Right lobe of liver (tissue), 6 donors: ENCODE measurements around the gene FAM124B. TPM values are rescaled to one million over a fixed set of nuclear protein-coding genes. Genes with fewer than 3 reads are reported as not detected.

ENCODE experiments used
- ATAC-seq, 4 donors: fragments of 200-7000 bp; cut with Tn5 transposase; one replicate each; pipeline ENCODE4 v1.9.1; 2020; ENCODE audit warnings: mild to moderate bottlenecking in 4 of 4, moderate library complexity in 4 of 4
- DNase-seq, 3 donors: peaks; one replicate each; pipeline ENCODE4 v3.0.0-alpha.2; 2020
- H3K27ac ChIP-seq, 3 donors: fragments of 200-600 bp; one replicate each; pipeline ENCODE4 v1.8.0; 2022
- H3K27me3 ChIP-seq, 2 donors: fragments of 200-600 bp; one replicate each; pipeline ENCODE4 v1.8.0; 2022
- H3K36me3 ChIP-seq, 4 donors: fragments of 200-600 bp; sonication (generic) in 1 of 4; one replicate each; pipeline versions ENCODE4 v1.5.1 to v1.8.0; 2017 to 2022; ENCODE audit warnings: control low read depth in 1 of 4
- H3K4me1 ChIP-seq, 4 donors: fragments of 200-600 bp; sonication (generic) in 1 of 4; one replicate each; pipeline versions ENCODE4 v1.5.1 to v1.8.0; 2017 to 2022; ENCODE audit warnings: control low read depth in 1 of 4
- H3K4me3 ChIP-seq, 3 donors: fragments of 200-600 bp; one replicate each; pipeline ENCODE4 v1.8.0; 2022
- H3K9me3 ChIP-seq, 4 donors: fragments of 200-600 bp; sonication (generic) in 1 of 4; one replicate each; pipeline versions ENCODE4 v1.5.1 to v1.8.0; 2017 to 2022; ENCODE audit warnings: control low read depth in 1 of 4
- CTCF ChIP-seq, 4 donors: fragments of 200-600 bp in 3 of 4; fragments of 450-650 bp in 1 of 4; IDR thresholded peaks; one replicate each; pipeline versions ENCODE4 v1.5.1 to v1.8.0; 2016 to 2022; ENCODE audit warnings: antibody characterized with exemption in 4 of 4, mild to moderate bottlenecking in 2 of 4
- POLR2A ChIP-seq: fragments of 450-650 bp; IDR thresholded peaks from one replicate; pipeline ENCODE4 v1.6.1; 2017; ENCODE audit warnings: antibody characterized with exemption, mild to moderate bottlenecking
- WGBS: methylation state at CpG from one replicate; pipeline ENCODE4 v1.1.6; 2018; ENCODE audit warnings: low coverage, low lambda C conversion rate; ENCODE audit not compliant: insufficient coverage; ENCODE audit errors: missing lambda C conversion rate; 5-methylcytosine and 5-hydroxymethylcytosine counted together
- intact Hi-C, 2 donors: fragments of 100-400 bp; cut with DNase I; formaldehyde crosslinking; loops; one replicate each; pipeline versions ENCODE4 v1.11.2 to v1.14.1; 2022
- total RNA-seq, 6 experiments: library from RNA; depleted of rRNA in 2 of 6; stranded (reverse); fragments of >200 nt in 2 of 6; fragmentation: NEBNext Ultra II Directional in 3 of 6; extraction: Animal tissue kit (Norgen Biotek cat#: 25700) in 3 of 6; gene quantifications; one replicate each; pipeline versions ENCODE4 v1.1.0 to v1.2.4, GENCODE V29; 2016 to 2023
- donor health status: DM: no; HTN: yes; CAD: no.
- donor health status: DM: no; HTN: no; CAD: no.
- donor health status: DM: no; HTN: no; CAD: no.
- donor health status: DM: no; HTN: yes; CAD: no.
- donor health status: DM: no; HTN: yes; CAD: no.

FAM124B gene
- total RNA-seq, 6 experiments from 2014 or later = 0.14 to 2.4 (median 0.56) TPM

- no peak for ATAC-seq
- H3K4me1 ChIP-seq = peaks cover 0 to 10% (median 5%) of the 10 kb centered on the region in 4 donors
- no peak for DNase-seq
- no peak overlapping the region for H3K4me3 ChIP-seq
- no peaks in the 10 kb centered on the region for H3K27me3 ChIP-seq
- TF ChIP-seq POLR2A = no peak
- no peak for TF ChIP-seq CTCF (IDR thresholded peaks at IDR 0.05)
- no peaks in the 10 kb centered on the region for H3K36me3 ChIP-seq
- intact Hi-C loops = no loop called here
- H3K27ac ChIP-seq = no peak overlapping the region
- 89% methylated on average over 5 of the region's 5 CpGs for WGBS
- H3K9me3 ChIP-seq = no peaks in the 10 kb centered on the region
Observed at GRCh38 chr2:224444021-224444420, 42.1 kb upstream of the FAM124B start.

- intact Hi-C loops = no loop called here
- H3K9me3 ChIP-seq = no peaks in the 10 kb centered on the region
- TF ChIP-seq CTCF (IDR thresholded peaks at IDR 0.05) = no peak
- TF ChIP-seq POLR2A = peak; percentile 38
- H3K36me3 ChIP-seq = no peaks in the 10 kb centered on the region
- H3K27me3 ChIP-seq = no peaks in the 10 kb centered on the region
- 2% methylated on average over 25 of the region's 82 CpGs for WGBS
- peak; percentile 73 to 82 (median 80) for ATAC-seq
- peak; percentile 52 to 68 (median 55) for DNase-seq
- H3K27ac ChIP-seq = peak overlapping the region; percentile 60 to 74 (median 72)
- H3K4me3 ChIP-seq = peak overlapping the region; percentile 69 to 80 (median 71)
- peaks cover 0 to 4% (median 0%) of the 10 kb centered on the region in 4 donors for H3K4me1 ChIP-seq
Observed at GRCh38 chr2:224442071-224442967, 40.4 kb upstream of the FAM124B start.

GRCh38 chr2:224440988-224441387 lies 39.1 kb upstream of the FAM124B start:
- Histone ChIP-seq H3K4me1 (peaks cover 0 to 4% (median 0%) of the 10 kb centered on the region in 4 donors), H3K27me3 (no peaks in the 10 kb centered on the region), H3K27ac (no peak overlapping the region), H3K4me3 (no peak overlapping the region), H3K36me3 (no peaks in the 10 kb centered on the region), H3K9me3 (no peaks in the 10 kb centered on the region)
- TF ChIP-seq CTCF (IDR thresholded peaks at IDR 0.05) = no peak
- TF ChIP-seq POLR2A = no peak
- intact Hi-C loops = no loop called here
- DNase-seq (no peak), ATAC-seq (peak in 1 of 4 donors; percentile 40)
- 59% methylated on average over 5 of the region's 5 CpGs for WGBS

- intact Hi-C loops = no loop called here
- no peak for ATAC-seq
- no peak overlapping the region for H3K4me3 ChIP-seq
- no peak for TF ChIP-seq POLR2A
- no peak for TF ChIP-seq CTCF (IDR thresholded peaks at IDR 0.05)
- H3K4me1 ChIP-seq = peaks cover 0 to 4% (median 0%) of the 10 kb centered on the region in 4 donors
- H3K9me3 ChIP-seq = no peaks in the 10 kb centered on the region
- DNase-seq = no peak
- H3K27me3 ChIP-seq = no peaks in the 10 kb centered on the region
- H3K36me3 ChIP-seq = no peaks in the 10 kb centered on the region
- H3K27ac ChIP-seq = no peak overlapping the region
Observed at GRCh38 chr2:224438726-224439125, 36.8 kb upstream of the FAM124B start.
